ENCODE results near the gene ARSB. TPM values are rescaled to one million over a fixed set of nuclear protein-coding genes. Genes with fewer than 3 reads are reported as not detected.

ARSB gene
- total RNA-seq, 1 experiment from 2014 or later: 11.4 TPM

GRCh38 chr5:78816143-78816765 is 168.9 kb downstream of the ARSB start:
- Histone ChIP-seq H3K9ac (ENCODE audit: extremely low read depth, insufficient read length, low read length) (no peak overlapping the region), H4K20me1 (ENCODE audit: control insufficient read depth, insufficient read depth, insufficient read length) (no peaks in the 10 kb centered on the region), H3K23ac (ENCODE audit: insufficient read length, low read depth, low read length) (no peak overlapping the region), H3K4ac (ENCODE audit: low read depth, low read length) (no peak overlapping the region), H3T11ph (ENCODE audit: low read length) (no peak overlapping the region), H2BK5ac (ENCODE audit: insufficient read length, low read length) (no peak overlapping the region), H3K18ac (ENCODE audit: insufficient read length, low read depth, low read length) (no peak overlapping the region), H2BK120ac (ENCODE audit: low read depth, low read length, poor library complexity, severe bottlenecking) (no peak overlapping the region), H4K91ac (ENCODE audit: insufficient read length, low read depth, low read length) (no peak overlapping the region), H3K79me2 (ENCODE audit: insufficient read depth, low read length) (no peaks in the 10 kb centered on the region), H3K4me2 (ENCODE audit: insufficient read depth, insufficient read length, low read length) (no peak overlapping the region), H3K23me2 (ENCODE audit: insufficient read length, low read depth, low read length, poor library complexity, severe bottlenecking) (no peaks in the 10 kb centered on the region), H2AK5ac (ENCODE audit: insufficient read length, low read length) (no peak overlapping the region), H3K9me3 (ENCODE audit: control insufficient read depth, low read depth, low read length) (no peaks in the 10 kb centered on the region), H2AFZ (ENCODE audit: low read length) (no peak overlapping the region), H2BK15ac (ENCODE audit: low read depth, low read length) (no peak overlapping the region; the same call in 1 of the 2 replicates), H4K8ac (replicated peaks; ENCODE audit: insufficient read length, low read depth, low read length) (no peak overlapping the region), H2BK20ac (ENCODE audit: low read depth, low read length, poor library complexity, severe bottlenecking) (no peak overlapping the region), H3K56ac (ENCODE audit: insufficient read length, low read depth, low read length) (no peak overlapping the region), H3K79me1 (ENCODE audit: insufficient read depth, low read depth, low read length, poor library complexity, severe bottlenecking) (no peaks in the 10 kb centered on the region), H3K27me3 (ENCODE audit: insufficient read depth, low read length) (no peaks in the 10 kb centered on the region), H2BK12ac (ENCODE audit: insufficient read length, low read depth, low read length) (no peak overlapping the region), H4K5ac (ENCODE audit: insufficient read length, low read depth, low read length) (no peak overlapping the region), H3K4me1 (ENCODE audit: insufficient read depth, low read length) (no peaks in the 10 kb centered on the region), H3K14ac (ENCODE audit: insufficient read depth, low read length) (no peak overlapping the region), H3K27ac (ENCODE audit: insufficient read length, low read depth, low read length) (no peak overlapping the region)
- WGBS (ENCODE audit: extremely low coverage, insufficient read length, low lambda C conversion rate): no CpG with 5 or more reads among the region's 3 CpGs
- Mint-ChIP-seq H3K4me3 (no peak overlapping the region), H3K9me3 (no peaks in the 10 kb centered on the region; a peak in 1 of 5 replicates), H3K36me3 (ENCODE audit: insufficient read depth in 1 of 3, low read depth in 3 of 3) (peaks cover 0 to 2% (median 0%) of the 10 kb centered on the region in 3 experiments; a peak in 2 of 7 replicates), H3K27me3 (ENCODE audit: low read depth) (no peaks in the 10 kb centered on the region), H3K27ac (no peak overlapping the region), H3K4me1 (peaks cover 5 to 12% of the 10 kb centered on the region in 2 experiments)
- no peak for DNase-seq
- TF ChIP-seq CTCF (conservative IDR thresholded peaks at IDR 0.05): no peak

All from H9 (cell line).